Measurements from ENCODE around the gene GPR132.

Gene GPR132

GRCh38 chr14:105067969-105068301 lies 2.7 kb upstream of the GPR132 start:
- Histone ChIP-seq H3K9me3 (ENCODE audit: low read length) (no peaks in the 10 kb centered on the region), H3K79me2 (ENCODE audit: insufficient read depth, low read length) (no peaks in the 10 kb centered on the region), H3K4me2 (ENCODE audit: low read length) (no peak overlapping the region)

GRCh38 chr14:105067140-105067968 lies 2.1 kb upstream of the GPR132 start:
- Histone ChIP-seq H3K9ac (ENCODE audit: low read length) (no peak overlapping the region), H3K4me1 (ENCODE audit: insufficient read depth, low read length, severe bottlenecking) (no peaks in the 10 kb centered on the region), H3K9me3 (ENCODE audit: low read length) (no peaks in the 10 kb centered on the region), H3K36me3 (ENCODE audit: insufficient read depth, low read length) (no peaks in the 10 kb centered on the region), H3K4me3 (ENCODE audit: low read depth, low read length, poor library complexity, severe bottlenecking) (no peak overlapping the region), H3K27me3 (ENCODE audit: insufficient read depth, low read length) (peaks cover 33% of the 10 kb centered on the region), H4K20me1 (ENCODE audit: insufficient read depth, low read length) (no peaks in the 10 kb centered on the region), H3K79me2 (ENCODE audit: insufficient read depth, low read length) (no peaks in the 10 kb centered on the region), H3K27ac (ENCODE audit: low read depth, low read length, poor library complexity, severe bottlenecking) (no peak overlapping the region), H3K4me2 (ENCODE audit: low read length) (no peak overlapping the region), H3K9me2 (ENCODE audit: low read depth, low read length) (no peaks in the 10 kb centered on the region), H2AFZ (ENCODE audit: low read length) (no peak overlapping the region), H3F3A (ENCODE audit: insufficient read depth, low read length) (no peaks in the 10 kb centered on the region)
- TF ChIP-seq EZH2 (IDR thresholded peaks at IDR 0.05; ENCODE audit: borderline replicate concordance, low read length) = no peak
- TF ChIP-seq CTCF (IDR thresholded peaks at IDR 0.05; ENCODE audit: low read length) = no peak

More at GRCh38 chr14:105067969-105068301, 2.7 kb upstream of the GPR132 start:
- Histone ChIP-seq H4K20me1 (ENCODE audit: insufficient read depth, low read length) (no peaks in the 10 kb centered on the region), H3F3A (ENCODE audit: insufficient read depth, low read length) (no peaks in the 10 kb centered on the region), H2AFZ (ENCODE audit: low read length) (no peak overlapping the region), H3K9me2 (ENCODE audit: low read depth, low read length) (no peaks in the 10 kb centered on the region), H3K9ac (ENCODE audit: low read length) (no peak overlapping the region), H3K27me3 (ENCODE audit: insufficient read depth, low read length) (peaks cover 32% of the 10 kb centered on the region), H3K4me1 (ENCODE audit: insufficient read depth, low read length, severe bottlenecking) (no peaks in the 10 kb centered on the region), H3K36me3 (ENCODE audit: insufficient read depth, low read length) (no peaks in the 10 kb centered on the region), H3K27ac (ENCODE audit: low read depth, low read length, poor library complexity, severe bottlenecking) (no peak overlapping the region), H3K4me3 (ENCODE audit: low read depth, low read length, poor library complexity, severe bottlenecking) (no peak overlapping the region)
- TF ChIP-seq CTCF (IDR thresholded peaks at IDR 0.05; ENCODE audit: low read length) = no peak
- no peak for TF ChIP-seq EZH2 (IDR thresholded peaks at IDR 0.05; ENCODE audit: borderline replicate concordance, low read length)

- H3K9ac ChIP-seq (ENCODE audit: low read length) = no peak overlapping the region
- no peaks in the 10 kb centered on the region for H3K9me3 ChIP-seq (ENCODE audit: low read length)
- TF ChIP-seq CTCF (IDR thresholded peaks at IDR 0.05; ENCODE audit: low read length) (no peak), EZH2 (IDR thresholded peaks at IDR 0.05; ENCODE audit: borderline replicate concordance, low read length) (no peak)
- H3K36me3 ChIP-seq (ENCODE audit: insufficient read depth, low read length) = no peaks in the 10 kb centered on the region
- no peaks in the 10 kb centered on the region for H3F3A ChIP-seq (ENCODE audit: insufficient read depth, low read length)
- H3K4me1 ChIP-seq (ENCODE audit: insufficient read depth, low read length, severe bottlenecking) = no peaks in the 10 kb centered on the region
- H3K27me3 ChIP-seq (ENCODE audit: insufficient read depth, low read length) = peaks cover 40% of the 10 kb centered on the region
- H3K27ac ChIP-seq (ENCODE audit: low read depth, low read length, poor library complexity, severe bottlenecking) = no peak overlapping the region
- H3K4me3 ChIP-seq (ENCODE audit: low read depth, low read length, poor library complexity, severe bottlenecking) = no peak overlapping the region
- no peaks in the 10 kb centered on the region for H3K79me2 ChIP-seq (ENCODE audit: insufficient read depth, low read length)
- H3K9me2 ChIP-seq (ENCODE audit: low read depth, low read length) = no peaks in the 10 kb centered on the region
- no peaks in the 10 kb centered on the region for H4K20me1 ChIP-seq (ENCODE audit: insufficient read depth, low read length)
- H3K4me2 ChIP-seq (ENCODE audit: low read length) = no peak overlapping the region
- no peak overlapping the region for H2AFZ ChIP-seq (ENCODE audit: low read length)
These were observed 1.2 kb upstream of the GPR132 start for GRCh38 chr14:105066240-105067071.

Measured in OCI-LY1 (cell line).